ENCODE data around the gene SHISAL2B.

DNA sequence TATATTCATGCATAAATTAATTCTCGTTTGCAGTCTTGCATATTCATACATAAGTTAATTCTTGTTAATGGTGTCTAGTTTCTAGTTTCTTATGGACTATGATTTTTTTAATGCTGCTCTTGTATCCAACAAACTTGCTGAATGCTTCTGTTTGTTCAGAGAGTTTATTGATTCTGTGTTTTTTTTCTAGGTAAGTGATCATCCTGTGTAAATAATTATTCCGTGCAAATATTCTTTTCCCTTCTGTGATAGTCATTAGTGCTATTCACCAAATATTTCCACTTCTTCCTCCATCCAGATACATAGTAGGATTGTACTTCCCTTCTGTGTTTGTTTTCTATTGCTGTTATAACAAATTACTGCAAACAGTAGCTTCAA, 35.8 kb upstream of the SHISAL2B start:
- TF ChIP-seq CTCF (IDR thresholded peaks at IDR 0.05; ENCODE audit: borderline replicate concordance, extremely low read depth, low read length, poor library complexity, severe bottlenecking): no peak
- TF ChIP-seq EZH2 (IDR thresholded peaks at IDR 0.05; ENCODE audit: borderline replicate concordance, low read depth, low read length, severe bottlenecking): no peak
